ENCODE results near the gene TMEM256. TPM values are rescaled to one million over a fixed set of nuclear protein-coding genes. Genes with fewer than 3 reads are reported as not detected.
A peak's percentile ranks its signal among the peaks of the same experiment; 100 is the strongest.

The TMEM256 gene
- total and polyA plus RNA-seq, 9 of the 15 experiments (the other 6 are each of a cell fraction or from before 2014, with no cell fraction given): 43.4 to 177 (median 68.5) TPM

DNA sequence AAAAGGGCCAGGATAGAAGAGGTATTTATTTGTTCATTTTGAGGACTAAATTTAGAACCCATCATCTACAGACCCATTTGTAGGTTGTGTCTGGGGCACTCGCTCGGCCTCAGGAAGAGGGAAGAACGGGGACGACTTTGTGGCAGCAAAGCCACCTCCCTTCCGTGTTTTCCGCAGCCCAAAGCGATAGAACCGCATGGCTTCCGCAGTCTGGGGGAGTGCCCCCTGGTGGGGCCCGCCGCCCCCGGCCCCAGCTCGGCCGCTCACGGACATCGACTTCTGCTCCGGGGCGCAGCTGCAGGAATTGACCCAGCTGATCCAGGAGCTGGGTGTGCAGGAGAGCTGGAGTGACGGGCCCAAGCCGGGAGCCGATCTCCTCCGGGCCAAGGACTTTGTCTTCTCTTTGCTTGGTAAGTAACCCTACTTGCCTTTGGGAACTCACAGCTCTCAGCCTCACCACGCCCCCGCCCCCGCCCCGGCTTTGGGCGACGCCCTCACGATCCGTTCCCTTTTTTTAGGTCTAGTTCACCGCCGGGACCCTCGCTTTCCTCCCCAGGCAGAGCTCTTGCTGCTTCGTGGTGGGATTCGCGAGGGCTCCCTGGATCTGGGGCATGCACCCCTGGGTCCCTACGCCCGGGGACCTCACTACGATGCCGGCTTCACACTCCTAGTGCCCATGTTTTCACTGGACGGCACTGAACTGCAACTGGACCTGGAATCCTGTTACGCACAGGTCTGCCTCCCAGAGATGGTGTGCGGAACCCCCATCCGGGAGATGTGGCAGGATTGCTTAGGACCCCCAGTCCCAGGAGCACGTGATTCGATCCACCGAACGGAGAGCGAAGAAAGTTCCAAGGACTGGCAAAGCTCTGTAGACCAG, 32.0 kb upstream of the TMEM256 start (continued):
- TF ChIP-seq FOXP4 (CRISPR knock-in tag; IDR thresholded peaks at IDR 0.05; ENCODE audit: borderline replicate concordance): no peak
- no peak for TF ChIP-seq TCF3 (CRISPR knock-in tag; IDR thresholded peaks at IDR 0.05)
- no peak for TF ChIP-seq FOXA3 (CRISPR knock-in tag; conservative IDR thresholded peaks at IDR 0.05 in 1 of 2, IDR thresholded peaks at IDR 0.05 in 1 of 2)
- no peak for TF ChIP-seq WHSC1 (IDR thresholded peaks at IDR 0.05; ENCODE audit: low read length)
- no peak for TF ChIP-seq TFAM (CRISPR knock-in tag; conservative IDR thresholded peaks at IDR 0.05)
- TF ChIP-seq SIX5 (IDR thresholded peaks at IDR 0.05; ENCODE audit: borderline replicate concordance in 1 of 2, insufficient read depth in 1 of 2, low read depth in 1 of 2, low read length in 2 of 2): no peak
- no peak for TF ChIP-seq CREB3L1 (IDR thresholded peaks at IDR 0.05; ENCODE audit: borderline replicate concordance, low read depth)
- TF ChIP-seq CUX1 (CRISPR knock-in tag; IDR thresholded peaks at IDR 0.05): no peak
- no peak for TF ChIP-seq HLTF (IDR thresholded peaks at IDR 0.05)
- no peak for TF ChIP-seq ZNF717 (CRISPR knock-in tag; IDR thresholded peaks at IDR 0.05)
- no peak for TF ChIP-seq ZNF347 (CRISPR knock-in tag; IDR thresholded peaks at IDR 0.05; ENCODE audit: low read depth)
- 0 out of 2 replicates have a peak, but pooled peaks have one; percentile 13 for TF ChIP-seq ZKSCAN1 (IDR thresholded peaks at IDR 0.05; ENCODE audit: low read depth, low read length)
